Measurements from ENCODE around the gene ABCA1.

ABCA1 gene

GRCh38 chr9:104838958-104839357, 89.0 kb downstream of the ABCA1 start:
- ATAC-seq: no peak
- no peak for DNase-seq

DNA sequence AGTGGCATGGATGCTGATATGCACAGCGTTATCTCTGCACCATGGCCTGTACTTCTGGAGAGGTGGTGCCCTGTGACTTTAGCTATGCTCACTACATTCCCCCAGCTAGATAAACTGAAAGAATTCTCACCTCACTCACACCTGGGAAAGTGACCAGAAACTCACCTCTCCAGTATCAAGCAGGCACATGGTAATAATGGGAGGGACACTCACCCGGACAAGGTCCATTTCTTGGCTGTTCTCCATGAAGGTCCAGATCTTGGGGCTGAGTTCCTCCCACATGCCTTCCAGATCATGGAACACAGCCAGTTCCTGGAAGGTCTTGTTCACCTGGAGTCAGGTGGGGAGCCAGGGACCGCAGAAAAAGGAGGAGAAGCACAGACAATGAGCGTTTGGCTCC, 91.2 kb downstream of the ABCA1 start:
- no peak for DNase-seq
- ATAC-seq: no peak

GRCh38 chr9:104836235-104836634, 91.7 kb downstream of the ABCA1 start:
- DNase-seq (no peak), ATAC-seq (no peak)

- ATAC-seq (no peak), DNase-seq (no peak)
Measured at GRCh38 chr9:104835161-104835560, 92.8 kb downstream of the ABCA1 start.

GRCh38 chr9:104833696-104834095, 94.3 kb downstream of the ABCA1 start:
- DNase-seq (no peak), ATAC-seq (no peak)

GRCh38 chr9:104831681-104832080, 96.3 kb downstream of the ABCA1 start:
- DNase-seq (no peak), ATAC-seq (no peak)

GRCh38 chr9:104826911-104827310, 101.0 kb downstream of the ABCA1 start:
- ATAC-seq: no peak
- no peak for DNase-seq

GRCh38 chr9:104826079-104826775, 101.7 kb downstream of the ABCA1 start:
- DNase-seq (no peak), ATAC-seq (no peak)

GRCh38 chr9:104820336-104820735, 107.6 kb downstream of the ABCA1 start:
- DNase-seq: no peak
- no peak for ATAC-seq

DNA sequence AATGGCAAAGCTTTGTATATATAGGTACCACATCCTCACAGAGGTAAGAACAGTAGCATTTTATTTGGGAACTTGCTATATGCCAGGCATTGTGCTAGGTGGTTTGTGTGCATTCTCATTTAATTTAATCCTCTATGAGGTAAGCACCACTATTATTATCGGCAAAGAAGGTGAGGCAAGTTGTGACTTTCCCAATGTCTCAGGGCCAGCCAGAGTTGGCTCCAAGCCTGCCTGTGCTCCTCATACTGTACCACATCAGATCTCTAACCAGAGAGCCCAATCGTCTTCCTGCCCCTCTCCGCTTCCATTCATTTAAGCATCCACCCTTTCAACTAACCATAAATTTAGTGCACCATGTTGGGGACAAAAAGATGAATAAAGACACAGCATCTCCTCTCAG, 108.9 kb downstream of the ABCA1 start:
- ATAC-seq: no peak

DNA sequence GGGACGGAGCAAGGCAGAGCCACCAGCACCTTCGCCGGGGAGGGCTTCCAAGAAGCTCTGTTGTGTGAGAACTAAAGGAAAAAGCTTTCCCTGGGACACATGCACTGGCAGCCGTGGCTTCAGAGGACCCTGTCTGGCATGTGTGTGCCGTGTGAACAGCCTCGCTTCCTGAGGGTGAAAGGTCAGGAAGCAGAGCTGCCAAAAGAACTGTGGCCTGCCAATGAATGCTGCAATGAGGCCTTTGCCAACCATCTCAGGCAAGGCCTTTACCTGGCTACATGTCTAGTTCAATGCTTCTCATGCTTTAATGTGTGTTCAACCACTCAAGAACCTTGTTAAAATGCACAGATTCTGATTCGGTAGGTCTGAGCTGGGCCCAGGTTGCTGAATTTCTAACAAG, 110.5 kb downstream of the ABCA1 start:
- ATAC-seq (no peak), DNase-seq (no peak)

More for the DNA sequence above, 108.9 kb downstream of the ABCA1 start:
- no peak for DNase-seq

DNA sequence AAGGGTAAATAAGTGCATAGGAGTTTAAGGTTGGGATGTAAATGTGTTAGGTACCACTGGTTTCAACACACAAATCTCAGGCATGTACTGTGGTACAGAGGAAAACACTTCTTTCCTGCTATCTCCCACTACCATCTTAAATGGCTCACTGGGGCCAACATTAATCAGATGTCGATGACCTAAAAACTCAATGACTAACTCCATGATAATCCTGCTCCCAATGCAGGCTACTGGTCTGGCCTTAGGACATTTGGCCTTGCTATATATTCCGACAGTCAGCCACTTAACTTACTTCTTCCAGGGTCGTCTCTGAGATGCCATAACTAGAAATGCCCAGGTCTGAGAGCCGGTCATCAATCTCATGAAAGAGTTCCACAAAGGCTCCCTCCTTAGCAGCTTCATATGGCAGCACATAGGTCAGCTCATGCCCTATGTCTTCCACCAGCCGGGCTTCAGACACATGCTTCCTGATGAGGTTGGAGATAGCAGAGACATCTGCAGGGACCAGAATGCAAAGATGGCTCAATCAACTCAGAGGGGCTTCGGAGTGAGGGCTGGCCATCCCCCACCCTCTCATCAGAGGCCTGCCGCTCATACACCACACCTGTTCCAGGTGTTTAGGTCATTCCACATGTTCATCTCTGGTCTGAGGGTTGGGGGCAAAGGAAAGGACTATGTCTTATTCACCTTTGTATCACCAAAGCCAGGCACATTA, 111.9 kb downstream of the ABCA1 start:
- no peak for DNase-seq
- ATAC-seq: no peak

DNA sequence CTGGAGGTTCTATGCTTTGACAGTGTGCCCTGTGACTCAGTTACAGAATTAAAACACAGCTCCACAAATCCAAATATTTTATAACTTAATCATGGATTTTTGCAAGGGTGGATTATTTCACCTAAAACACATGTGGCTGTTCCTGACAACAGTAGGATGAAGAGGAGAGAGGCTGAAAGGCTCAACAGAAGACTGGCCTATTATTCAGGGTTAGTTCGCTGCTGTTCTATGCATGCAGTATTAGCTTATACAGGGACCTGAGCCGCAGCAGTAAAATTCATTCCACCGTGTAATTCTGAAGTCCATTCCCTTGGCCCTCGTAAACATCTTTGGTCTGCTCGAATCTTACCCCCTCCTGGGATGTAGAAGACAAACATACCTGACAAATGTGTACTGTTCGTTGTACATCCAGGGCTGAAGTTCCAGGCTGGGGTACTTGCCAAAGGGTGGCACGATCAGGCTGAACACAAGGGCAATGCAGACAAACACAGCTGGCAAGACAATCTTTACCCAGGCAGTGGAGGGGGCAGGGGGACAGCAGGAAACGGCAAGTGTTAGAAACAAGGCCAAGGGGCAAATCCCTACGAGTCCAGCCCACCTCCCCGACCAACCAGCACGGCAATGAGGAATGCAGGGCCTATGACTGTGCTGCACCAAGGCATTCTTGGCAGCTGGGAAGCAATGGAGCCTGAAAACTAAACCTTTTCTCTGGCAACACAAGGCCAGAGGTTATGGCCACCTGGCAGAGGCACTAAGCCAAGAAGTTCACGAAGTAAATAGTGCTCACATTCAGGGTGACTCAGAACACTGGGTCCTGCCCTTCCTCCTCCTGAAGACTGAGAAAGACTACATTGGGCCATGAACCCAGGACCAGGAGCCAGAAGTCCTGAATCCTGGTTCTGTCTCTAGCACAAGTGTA, 117.3 kb downstream of the ABCA1 start:
- ATAC-seq (no peak), DNase-seq (no peak)

- ATAC-seq: no peak
- no peak for DNase-seq
Measured at GRCh38 chr9:104808035-104808614, 119.8 kb downstream of the ABCA1 start.

DNA sequence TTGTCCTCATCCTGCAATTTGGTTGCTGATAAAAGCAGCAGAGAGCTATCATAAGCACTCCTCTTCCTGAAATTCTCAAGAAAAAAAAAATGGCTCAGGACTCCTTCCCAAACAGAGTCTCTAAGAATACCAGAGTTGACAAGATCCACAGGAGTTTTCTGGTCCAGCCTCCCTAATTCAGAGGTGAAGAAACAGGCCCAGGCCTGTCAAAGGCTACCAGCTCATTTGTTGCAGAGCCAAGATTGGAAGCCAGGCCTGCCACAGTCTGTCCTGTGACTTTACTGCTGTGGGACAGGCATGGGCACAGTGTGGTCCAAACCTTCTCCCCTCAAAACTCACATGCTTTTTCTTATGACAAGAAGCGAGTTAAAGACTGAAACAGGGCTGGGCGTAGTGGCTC, 122.5 kb downstream of the ABCA1 start:
- no peak for DNase-seq
- ATAC-seq: no peak

GRCh38 chr9:104802906-104803305, 125.0 kb downstream of the ABCA1 start:
- DNase-seq (no peak), ATAC-seq (no peak)

DNA sequence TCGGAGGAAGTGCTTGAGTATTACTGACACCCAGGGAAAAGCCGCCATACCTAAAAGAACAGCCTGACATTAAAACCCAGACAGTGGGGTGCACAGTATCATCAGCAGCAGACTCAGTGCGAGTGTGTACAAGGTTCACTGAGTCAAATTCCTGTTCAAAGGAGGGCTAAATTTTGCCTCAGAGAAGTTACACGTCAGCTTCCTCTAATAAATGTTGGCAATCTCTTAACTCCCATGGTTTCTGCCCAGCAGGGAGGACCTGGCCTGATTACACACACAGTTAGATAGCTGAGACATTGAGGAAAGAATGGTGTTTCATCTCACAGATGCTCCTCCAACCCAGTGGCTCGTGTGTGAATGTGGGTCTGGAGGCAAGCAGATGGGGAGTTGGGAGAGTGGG, 125.8 kb downstream of the ABCA1 start:
- DNase-seq (no peak), ATAC-seq (no peak)

DNA sequence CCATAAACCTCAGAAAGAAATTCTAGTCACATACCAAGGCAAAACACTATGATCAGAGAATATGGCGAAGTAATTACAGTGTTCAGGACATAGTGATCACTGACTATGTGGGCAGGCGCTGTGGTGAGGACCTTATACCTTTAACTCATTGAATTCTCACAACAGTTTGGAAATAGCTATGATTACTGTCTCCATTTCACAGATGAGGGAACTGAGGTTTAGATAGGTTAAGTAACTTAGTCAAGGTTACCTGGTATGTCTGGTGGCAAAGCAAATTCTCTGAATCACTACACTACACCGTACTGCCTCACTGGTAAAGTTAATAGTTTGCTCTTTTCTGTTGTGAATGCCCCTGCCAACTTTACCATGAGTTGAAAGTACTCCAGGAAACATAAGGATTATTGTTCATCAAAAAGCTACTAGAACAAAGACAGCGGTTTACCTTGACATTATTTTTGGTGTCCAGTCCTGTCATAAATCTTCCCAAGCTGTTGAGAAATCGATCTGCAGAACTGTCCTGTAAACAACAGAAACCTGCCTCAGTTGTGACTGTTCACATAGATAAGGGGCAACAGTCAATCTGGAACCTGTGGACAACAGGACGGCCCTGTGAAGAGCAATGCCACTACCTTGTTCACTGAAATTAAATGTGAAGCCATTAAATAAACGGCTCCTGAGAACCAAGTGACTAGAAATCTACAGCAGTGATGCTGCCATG, 127.7 kb downstream of the ABCA1 start:
- no peak for DNase-seq
- no peak for ATAC-seq

DNA sequence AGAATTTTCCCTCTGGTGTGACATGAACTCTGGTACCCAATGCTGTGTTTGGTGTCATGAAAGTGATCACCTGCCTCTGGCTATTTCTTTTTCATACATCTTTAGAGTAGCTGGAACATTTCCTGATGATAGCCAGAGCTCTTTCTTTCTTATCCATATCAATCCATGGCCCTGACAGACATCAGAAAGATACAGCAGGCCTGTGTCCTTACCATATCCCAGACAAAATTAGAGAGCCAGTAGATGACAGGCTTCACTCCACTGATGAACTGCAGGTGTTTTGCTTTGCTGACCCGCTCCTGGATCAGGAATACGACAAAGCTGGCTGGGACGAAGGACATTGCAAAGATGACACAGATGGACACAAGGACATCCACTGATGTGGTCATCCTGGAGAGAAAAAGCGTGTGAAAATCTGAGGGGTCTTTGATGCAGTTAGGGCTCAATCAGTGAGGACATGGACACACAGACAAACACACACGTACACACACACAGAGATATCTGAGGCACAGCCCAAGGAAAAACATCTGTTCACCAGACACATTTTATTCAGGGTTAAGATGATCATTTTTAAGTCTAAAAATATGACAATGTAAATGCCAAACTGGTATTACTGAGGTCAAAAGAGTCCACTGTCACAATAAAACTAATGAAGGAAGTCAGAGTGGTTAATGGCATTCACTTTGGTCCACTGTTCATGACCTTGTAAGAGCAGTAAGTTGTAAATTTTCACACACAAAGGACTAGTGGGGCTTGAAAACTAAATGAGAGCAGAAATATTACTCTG, 129.6 kb downstream of the ABCA1 start:
- ATAC-seq: no peak
- no peak for DNase-seq

GRCh38 chr9:104795857-104796256, 132.1 kb downstream of the ABCA1 start:
- ATAC-seq (no peak), DNase-seq (no peak)

GRCh38 chr9:104795082-104795481, 132.9 kb downstream of the ABCA1 start:
- no peak for ATAC-seq
- no peak for DNase-seq

All from stimulated activated naive CD8-positive, alpha-beta T cell treated with anti-CD3 and anti-CD28 coated beads, Interleukin-15, Interleukin-2, amounts not matched to agents 100 U/mL and 50 U/mL, for 24 hours (primary cell).